ENCODE data around the gene SOX4.

GRCh38 chr6:21611485-21611884 is 17.9 kb downstream of the SOX4 start:
- TF ChIP-seq CTCF (IDR thresholded peaks at IDR 0.05) (no peak), POLR2AphosphoS5 (IDR thresholded peaks at IDR 0.05) (no peak)
